GM12891 (cell line): Measurements from ENCODE around the gene RIC1.

Experiments used
- PAX5 ChIP-seq: IDR thresholded peaks from 2 replicates; pipeline ENCODE4 v1.6.1; 2011; ENCODE audit warnings: low read length, moderate library complexity, mild to moderate bottlenecking; ENCODE audit not compliant: insufficient read depth, severe bottlenecking
- POLR2A ChIP-seq: IDR thresholded peaks from 2 replicates; pipeline ENCODE4 v1.6.1; 2011; ENCODE audit warnings: low read depth, low read length, control low read depth
- POLR2AphosphoS5 ChIP-seq: IDR thresholded peaks from 2 replicates; pipeline ENCODE4 v1.6.1; 2011; ENCODE audit warnings: low read depth, low read length, control low read depth
- SPI1 ChIP-seq: IDR thresholded peaks from 2 replicates; pipeline ENCODE4 v1.6.1; 2011; ENCODE audit warnings: low read depth, low read length, control low read depth
- TAF1 ChIP-seq: IDR thresholded peaks from 2 replicates; pipeline ENCODE4 v1.6.1; 2011; ENCODE audit warnings: low read depth, low read length, control low read depth

- TF ChIP-seq POLR2AphosphoS5: no peak
- TF ChIP-seq TAF1: no peak
- no peak for TF ChIP-seq SPI1
- no peak for TF ChIP-seq POLR2A
- TF ChIP-seq PAX5: no peak
Observed at GRCh38 chr9:5790923-5791322, 162.0 kb downstream of the RIC1 start.
